HG03095 (cell line): ENCODE results near the gene AKT3.

ENCODE experiments used
- ATAC-seq: cut with Tn5 transposase; IDR thresholded peaks from one replicate; pipeline ENCODE4 v1.9.1; 2021; ENCODE audit warnings: moderate library complexity; ENCODE audit not compliant: unreplicated experiment

The AKT3 gene

GRCh38 chr1:243520831-243521230 is 329.2 kb downstream of the AKT3 start:
- ATAC-seq: no peak

GRCh38 chr1:243514927-243515326 is 335.1 kb downstream of the AKT3 start:
- no peak for ATAC-seq

GRCh38 chr1:243513726-243514491 is 336.1 kb downstream of the AKT3 start:
- no peak for ATAC-seq

- no peak for ATAC-seq
These were observed 339.1 kb downstream of the AKT3 start for GRCh38 chr1:243510928-243511327.

- no peak for ATAC-seq
These were observed 341.1 kb downstream of the AKT3 start for GRCh38 chr1:243508943-243509342.

- ATAC-seq: peak; percentile 58
These were observed 341.7 kb downstream of the AKT3 start for GRCh38 chr1:243508303-243508713.

- peak; percentile 13 for ATAC-seq
These were observed 342.3 kb downstream of the AKT3 start for GRCh38 chr1:243507672-243508302.

- no peak for ATAC-seq
These were observed 342.9 kb downstream of the AKT3 start for GRCh38 chr1:243507001-243507671.

GRCh38 chr1:243505986-243506689 is 343.9 kb downstream of the AKT3 start:
- peak; percentile 61 for ATAC-seq

- ATAC-seq: no peak
These were observed 346.9 kb downstream of the AKT3 start for GRCh38 chr1:243503155-243503554.

GRCh38 chr1:243501002-243501401 is 349.0 kb downstream of the AKT3 start:
- ATAC-seq: no peak

- ATAC-seq: no peak
These were observed 349.5 kb downstream of the AKT3 start for GRCh38 chr1:243500512-243500911.

GRCh38 chr1:243499711-243500110 is 350.3 kb downstream of the AKT3 start:
- no peak for ATAC-seq

- no peak for ATAC-seq
These were observed 350.8 kb downstream of the AKT3 start for GRCh38 chr1:243499248-243499647.

- no peak for ATAC-seq
These were observed 351.9 kb downstream of the AKT3 start for GRCh38 chr1:243497939-243498681.

- no peak for ATAC-seq
These were observed 353.2 kb downstream of the AKT3 start for GRCh38 chr1:243496806-243497205.

- no peak for ATAC-seq
These were observed 353.8 kb downstream of the AKT3 start for GRCh38 chr1:243496187-243496646.

GRCh38 chr1:243495442-243496186 is 354.4 kb downstream of the AKT3 start:
- no peak for ATAC-seq

GRCh38 chr1:243494741-243495431 is 355.2 kb downstream of the AKT3 start:
- no peak for ATAC-seq
